OCI-M1 (cell line): ENCODE measurements around the gene KISS1R.

Experiments
- DNase-seq: peaks from one replicate; lab custom pipeline; 2025; lab: John Stamatoyannopoulos, UW

The KISS1R gene

DNA sequence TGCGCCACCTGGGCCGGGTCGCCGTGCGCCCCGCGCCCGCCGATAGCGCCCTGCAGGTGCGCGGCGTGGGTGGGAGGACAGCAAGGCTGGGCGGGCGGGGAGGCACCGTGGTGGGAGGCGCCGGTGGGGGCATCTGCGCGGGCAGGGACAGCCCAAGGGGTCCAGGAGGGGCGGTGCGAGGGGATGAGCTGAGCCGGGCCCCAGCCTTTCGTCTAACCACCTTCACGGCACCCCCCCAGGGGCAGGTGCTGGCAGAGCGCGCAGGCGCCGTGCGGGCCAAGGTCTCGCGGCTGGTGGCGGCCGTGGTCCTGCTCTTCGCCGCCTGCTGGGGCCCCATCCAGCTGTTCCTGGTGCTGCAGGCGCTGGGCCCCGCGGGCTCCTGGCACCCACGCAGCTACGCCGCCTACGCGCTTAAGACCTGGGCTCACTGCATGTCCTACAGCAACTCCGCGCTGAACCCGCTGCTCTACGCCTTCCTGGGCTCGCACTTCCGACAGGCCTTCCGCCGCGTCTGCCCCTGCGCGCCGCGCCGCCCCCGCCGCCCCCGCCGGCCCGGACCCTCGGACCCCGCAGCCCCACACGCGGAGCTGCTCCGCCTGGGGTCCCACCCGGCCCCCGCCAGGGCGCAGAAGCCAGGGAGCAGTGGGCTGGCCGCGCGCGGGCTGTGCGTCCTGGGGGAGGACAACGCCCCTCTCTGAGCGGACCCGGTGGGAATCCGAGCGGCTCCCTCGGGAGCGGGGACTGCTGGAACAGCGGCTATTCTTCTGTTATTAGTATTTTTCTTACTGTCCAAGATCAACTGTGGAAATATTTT is 3.1 kb downstream of the KISS1R start:
- no peak for DNase-seq

DNA sequence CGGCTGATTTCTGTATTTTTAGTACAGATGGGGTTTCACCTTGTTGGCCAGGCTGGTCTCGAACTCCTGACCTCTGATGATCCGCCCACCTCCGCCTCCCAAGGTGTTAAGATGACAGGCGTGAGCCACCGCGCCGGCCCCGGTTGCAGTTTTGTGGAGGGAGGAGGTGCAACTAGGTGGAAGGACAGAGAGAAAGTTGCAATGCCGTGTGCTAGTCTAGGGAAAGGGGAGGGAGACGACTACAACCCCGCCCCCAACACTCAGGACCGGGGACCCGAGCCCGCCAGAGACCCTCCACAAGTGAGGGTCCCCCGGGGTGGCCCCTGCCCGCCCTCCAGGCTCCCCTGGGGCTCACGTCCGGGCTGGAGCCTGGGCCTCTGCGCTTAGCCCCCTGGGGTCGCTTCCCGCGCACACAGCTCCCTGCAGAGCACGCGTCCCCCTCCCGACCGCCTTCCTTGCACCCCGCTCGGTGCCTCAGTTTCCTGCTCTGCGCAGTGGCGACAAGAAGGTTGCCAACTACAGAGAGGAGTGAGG is 7.5 kb downstream of the KISS1R start:
- DNase-seq: peak; percentile 17

DNA sequence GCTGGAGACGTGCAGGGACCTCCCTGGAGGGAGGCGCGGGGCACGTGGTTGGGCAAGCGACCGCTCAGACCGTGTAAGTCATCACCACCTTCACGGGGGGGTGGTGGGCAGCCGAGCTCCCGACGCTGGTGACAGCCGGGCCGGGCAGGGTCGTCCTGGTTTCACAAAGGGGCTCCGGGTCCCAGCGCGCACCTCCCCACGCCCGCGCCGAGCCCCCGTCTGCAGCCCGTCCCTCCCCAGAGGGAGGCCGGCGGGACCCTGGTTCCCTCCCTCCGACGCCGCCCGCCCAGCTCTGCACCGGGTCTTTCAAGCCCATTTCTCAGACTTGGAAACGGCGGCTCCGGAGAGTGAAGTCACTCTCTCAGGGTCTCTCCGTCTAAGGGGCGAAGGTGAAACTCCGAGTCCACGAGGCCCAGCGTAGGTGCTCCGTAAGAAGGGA is 8.0 kb downstream of the KISS1R start:
- DNase-seq: peak; percentile 64

DNA sequence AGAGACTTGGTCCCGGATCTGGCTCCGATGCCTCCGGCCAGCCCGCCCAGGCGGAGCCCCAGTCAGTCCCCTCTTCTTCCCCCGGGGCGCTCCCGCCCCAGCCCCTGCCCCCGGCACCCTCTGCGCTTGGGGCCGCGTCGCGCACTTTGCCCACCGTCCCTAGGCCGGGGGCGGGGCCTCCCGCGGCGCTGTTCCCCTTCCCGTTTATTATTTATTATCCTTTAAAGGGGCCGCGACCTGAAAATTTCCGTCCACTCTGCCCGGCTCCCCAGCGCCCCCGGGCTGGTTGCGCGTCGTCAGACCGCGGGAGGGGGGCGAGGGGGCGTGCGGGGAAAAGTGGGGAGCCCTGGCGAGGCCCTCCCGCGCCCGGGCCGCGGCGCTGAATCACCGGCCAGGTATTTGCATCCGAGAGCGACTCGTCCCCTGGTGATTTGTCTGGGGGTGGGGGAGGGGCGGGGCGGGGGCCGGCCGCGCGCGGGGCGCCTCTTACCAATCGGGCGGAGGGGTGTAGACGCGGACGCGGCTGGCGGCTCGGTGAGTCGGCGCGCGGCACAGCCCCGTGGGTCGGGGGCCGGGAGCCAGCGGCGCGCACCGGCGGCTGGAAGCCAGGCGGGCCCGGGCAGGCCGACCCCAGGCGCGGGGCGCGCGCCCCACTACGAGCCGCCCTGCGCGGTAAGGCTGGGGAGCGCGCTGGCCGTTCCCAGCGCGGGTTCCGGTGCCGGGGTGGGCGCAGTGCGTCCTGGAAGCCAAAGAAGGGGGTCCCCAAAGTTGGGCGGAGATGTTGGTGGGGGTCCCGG is 8.6 kb downstream of the KISS1R start, which contains the start of gene ARID3A:
Gene ARID3A, plus strand, starts transcription at position 510 of the 797 bp plus-strand sequence. CDS start 3,494 bp downstream, outside the sequence.
- DNase-seq: peak; percentile 84

DNA sequence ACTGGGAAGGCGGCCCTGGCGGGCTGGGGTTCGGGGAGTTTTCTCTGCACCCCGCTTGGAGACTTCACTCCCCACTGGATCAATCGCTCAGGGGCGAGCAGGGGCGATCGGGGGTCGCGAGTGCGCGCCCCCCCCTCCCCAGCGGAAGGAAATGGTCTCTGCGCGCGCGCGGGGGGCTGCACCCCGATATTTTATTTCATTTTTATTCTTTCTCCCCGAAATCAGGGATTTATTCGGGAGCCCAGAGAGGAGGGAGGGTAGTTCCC is 9.1 kb downstream of the KISS1R start:
- DNase-seq: no peak

DNA sequence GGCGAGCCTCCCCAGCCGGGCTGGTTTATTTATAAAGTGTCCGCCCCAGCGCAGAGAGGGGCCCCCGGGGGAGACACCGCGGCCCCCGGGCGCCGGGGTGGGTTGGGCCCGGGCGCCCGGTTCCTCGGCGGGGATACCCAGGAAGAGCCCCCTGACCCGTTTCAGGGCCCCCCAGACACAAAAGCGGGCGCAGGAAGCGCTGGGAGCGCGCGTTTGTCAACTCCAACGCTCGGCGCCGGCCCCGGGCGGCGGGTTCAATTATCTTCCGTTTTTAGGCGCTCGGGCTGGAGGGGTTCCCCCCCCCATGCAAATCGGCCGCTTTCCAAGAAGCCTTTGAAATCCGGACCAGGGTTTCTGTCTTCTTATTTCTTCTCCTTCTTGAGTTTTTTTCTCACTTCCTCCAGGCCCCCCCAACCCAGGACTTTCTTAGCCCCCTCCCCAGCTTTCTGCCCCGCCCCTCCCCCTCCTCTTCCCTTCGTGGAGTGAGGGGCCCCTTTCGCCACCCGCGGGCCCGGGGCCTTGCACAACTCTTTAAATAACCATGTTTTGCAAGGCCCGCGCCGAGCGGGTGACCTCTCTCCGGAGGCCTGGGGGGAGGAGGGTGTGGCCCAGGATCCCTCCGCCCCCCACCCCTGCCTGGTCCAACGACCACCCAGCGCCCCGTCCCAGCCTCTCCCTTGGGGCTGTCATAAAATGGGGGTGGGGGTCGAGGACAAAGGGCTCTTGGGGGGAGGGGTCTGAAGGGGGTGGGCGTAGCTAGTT is 9.6 kb downstream of the KISS1R start:
- peak; percentile 61 for DNase-seq

DNA sequence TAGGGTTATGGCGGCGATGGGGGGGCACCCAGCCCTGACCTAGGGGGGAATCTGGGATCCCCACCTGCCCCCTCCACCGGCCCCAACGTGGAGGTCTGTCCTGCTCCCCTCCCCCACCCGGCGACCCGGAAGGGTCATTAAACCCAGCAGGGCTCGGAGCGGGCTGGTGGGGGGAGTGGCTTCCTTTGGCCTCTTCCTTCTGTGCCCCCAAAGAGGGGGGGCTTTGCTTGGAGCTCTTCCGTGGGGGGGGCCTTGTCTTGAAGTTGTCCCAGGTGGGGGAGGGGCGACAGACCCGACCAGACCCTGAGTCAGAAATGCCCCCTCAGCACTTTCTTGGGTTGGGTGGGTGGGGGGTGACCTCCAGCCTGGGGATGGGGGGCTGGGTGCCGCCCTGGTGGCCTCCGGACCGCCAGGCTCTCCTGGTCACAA is 10.2 kb downstream of the KISS1R start:
- peak; percentile 21 for DNase-seq

DNA sequence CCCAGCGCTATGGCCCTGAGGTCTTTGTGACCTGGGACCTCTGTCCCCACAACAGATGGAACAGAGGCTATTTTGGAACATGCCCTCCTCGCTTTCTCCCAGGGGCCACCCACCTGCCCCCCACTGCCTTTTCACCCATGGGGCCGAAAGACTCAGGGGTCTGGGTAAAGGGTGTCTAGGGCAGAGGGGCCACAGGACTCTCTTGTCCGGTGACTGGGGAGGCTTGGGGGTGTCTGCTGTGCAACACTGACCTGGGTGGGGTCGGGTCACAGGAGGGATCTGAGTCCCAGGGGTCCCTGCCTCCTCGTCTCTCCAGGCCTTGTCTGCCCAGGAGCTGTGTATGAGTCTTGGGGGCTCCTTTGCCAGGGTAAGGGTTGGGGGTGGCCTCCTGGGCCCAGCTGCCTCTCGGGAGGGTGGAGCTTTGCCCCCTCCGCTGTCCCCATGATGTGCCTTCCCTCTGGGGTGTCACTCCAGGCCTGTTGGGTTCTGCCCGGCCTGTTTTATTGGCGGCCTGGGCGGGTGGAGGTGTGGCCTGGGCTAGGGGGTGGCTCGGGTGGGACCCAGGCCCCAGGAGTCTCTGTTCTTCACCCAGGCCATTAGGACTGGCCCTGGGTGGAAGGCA is 10.8 kb downstream of the KISS1R start:
- DNase-seq: no peak

DNA sequence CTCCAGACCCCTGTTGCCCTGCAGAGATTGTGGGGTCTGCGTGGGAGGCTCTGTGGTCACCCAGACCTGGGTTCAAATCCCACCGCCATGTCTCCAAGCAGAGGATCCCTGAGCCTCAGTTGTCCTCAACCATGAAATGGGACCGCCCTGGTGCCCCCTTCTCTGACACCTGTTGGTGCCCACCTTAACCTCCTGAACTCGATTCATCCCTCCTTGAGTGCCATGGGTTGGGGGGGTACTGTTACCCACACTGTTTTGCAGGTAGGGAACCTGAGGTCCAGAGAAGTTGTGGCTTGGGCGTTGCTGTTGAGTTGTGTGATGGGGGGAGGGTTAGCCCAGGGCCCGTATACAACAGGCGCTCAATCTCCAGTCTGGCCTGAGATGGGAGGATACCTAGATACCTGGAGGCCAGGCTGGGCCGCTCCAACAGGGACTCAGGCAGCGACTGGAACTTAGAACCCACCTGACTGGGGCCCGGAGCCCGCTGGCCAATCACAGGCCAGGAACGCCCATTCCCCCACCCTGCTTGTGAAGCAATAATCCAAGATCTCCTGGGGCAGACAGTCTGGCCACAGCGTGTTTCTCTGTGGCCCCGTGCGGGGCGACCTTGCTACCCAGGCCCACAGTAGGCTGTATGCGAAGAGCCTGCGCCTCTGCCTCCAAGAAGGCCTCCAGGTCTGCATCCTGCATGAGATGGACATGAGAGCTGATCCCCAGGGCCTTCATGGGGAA is 11.5 kb downstream of the KISS1R start:
- DNase-seq: no peak

DNA sequence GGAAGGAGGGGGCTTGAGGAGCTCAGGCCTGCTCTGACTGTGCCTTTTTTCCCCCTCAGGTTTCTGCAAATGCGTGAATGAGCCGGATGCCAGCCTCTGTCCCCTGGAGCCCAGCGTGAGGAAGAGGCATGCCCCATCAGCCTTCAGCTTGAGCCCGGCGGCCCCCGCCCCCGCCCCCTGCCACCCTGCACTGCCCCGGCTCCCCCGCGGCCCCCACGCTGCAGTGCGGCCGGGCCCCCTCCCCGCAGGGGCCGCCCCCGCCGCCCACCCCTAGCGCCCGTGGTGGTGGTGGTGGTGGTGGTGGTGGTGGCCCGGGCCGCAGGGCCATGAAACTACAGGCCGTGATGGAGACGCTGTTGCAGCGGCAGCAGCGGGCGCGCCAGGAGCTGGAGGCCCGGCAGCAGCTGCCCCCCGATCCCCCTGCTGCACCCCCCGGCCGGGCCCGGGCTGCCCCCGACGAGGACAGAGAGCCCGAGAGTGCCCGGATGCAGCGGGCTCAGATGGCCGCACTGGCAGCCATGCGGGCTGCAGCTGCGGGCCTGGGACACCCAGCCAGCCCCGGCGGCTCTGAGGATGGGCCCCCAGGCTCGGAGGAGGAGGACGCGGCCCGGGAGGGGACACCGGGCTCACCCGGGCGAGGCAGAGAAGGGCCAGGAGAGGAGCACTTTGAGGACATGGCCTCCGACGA is 12.2 kb downstream of the KISS1R start:
- no peak for DNase-seq

DNA sequence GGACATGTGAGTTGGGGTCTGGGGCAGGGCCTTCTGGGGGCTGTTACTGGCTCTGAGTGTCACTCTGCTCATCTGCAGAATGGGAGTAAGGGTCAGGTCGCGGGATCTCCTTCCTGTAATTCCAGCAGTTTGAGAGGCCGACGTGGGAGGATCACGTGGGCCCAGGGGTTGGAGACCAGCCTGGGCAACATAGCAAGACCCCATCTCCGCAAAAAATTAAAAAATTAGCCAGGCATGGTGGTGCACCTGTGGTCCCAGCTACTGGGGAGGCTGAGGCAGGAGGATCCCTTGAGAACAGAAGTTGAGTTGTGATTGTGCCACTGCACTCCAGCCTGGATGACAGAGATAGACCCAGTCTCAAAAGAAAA is 12.7 kb downstream of the KISS1R start:
- DNase-seq: no peak

DNA sequence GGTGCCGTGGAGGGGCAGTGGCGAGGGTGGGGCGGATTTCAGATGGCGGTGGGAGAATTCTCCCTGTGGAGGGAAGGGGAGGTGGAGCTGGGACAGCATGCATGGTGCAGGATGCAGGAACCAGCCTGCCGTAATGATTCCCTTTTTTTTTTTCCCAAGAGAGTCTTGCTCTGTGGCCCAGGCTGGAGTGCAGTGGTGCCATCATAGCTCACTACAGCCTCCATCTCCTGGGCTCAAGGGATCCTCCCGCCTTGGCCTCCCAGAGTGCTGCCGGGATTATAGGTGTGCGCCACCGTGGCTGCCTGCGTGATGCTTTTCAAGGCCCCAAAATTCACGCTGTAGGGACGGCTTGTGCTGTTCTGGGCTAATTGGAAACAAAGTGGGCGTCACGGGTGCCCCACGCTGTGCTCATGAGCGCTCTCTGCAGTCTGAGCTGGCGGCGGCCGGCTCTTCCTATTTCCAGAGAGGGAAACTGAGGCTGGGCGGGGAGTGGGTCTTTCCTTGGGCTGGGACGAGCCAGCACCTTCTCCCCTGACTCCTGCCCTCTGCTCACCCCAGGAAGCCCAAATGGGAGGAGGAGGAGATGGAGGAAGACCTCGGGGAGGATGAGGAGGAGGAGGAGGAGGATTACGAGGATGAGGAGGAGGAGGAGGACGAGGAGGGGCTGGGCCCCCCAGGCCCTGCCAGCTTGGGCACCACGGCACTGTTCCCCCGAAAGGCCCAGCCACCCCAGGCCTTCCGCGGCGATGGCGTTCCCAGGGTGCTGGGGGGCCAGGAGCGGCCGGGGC is 14.9 kb downstream of the KISS1R start:
- DNase-seq: no peak

DNA sequence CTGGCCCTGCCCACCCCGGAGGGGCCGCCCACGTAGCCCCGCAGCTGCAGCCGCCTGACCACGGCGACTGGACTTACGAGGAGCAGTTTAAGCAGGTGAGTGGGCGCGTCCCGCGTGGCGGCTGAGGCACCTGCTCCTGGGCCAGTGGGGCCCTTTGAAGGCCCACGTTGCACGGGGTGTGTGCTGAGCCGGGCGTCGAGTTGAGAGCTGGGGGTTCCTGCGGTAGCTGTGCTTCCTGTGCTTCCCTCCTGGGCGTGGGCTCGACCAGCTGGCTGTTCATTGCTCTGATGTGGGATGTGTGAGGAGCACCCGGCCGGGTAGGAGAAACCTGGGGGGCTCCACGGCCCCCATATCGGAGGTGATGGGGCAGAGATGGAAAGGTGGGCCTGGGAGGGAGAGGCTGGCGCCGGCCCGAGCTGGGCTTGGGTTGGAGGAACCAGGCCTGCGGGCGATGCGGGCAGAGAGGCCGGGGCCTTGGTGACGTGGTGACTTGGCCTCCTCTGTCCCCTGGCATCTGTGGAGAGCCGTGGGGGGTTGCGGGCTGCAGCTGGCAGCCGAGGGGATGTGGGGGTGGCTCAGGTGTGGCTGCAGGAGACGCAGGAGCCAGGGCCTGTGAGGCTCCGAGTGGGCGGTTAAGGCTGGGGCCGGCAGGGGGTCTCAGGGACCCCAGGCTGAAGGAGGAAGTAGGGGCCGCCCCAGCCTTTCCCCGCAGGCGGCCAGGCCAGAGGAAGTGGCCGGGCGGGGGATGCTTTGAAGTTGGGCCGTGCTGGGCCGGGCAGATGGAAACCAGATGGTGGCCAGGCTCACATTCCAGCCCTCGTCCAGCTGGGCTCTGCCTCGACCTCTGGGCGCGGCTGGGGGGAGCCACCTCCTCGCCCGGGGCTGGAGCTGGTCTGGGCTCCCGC is 15.8 kb downstream of the KISS1R start:
- DNase-seq: no peak

DNA sequence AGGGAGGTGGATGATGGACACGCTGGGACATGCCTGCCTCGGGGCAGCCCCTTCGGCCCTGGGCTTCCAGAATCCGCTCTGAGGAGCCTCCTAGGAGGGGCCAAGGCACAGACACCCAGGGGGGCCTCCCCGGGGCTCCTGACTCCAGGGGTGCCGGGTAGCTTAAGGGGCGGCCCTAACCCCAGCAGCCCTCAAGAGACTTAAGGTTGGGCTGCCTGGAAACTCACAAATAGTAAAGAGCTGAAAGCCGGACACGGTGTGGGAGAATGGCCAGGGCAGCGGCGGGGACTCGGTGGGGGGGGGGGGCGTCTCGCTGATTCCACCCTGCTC is 16.4 kb downstream of the KISS1R start:
- DNase-seq: no peak

DNA sequence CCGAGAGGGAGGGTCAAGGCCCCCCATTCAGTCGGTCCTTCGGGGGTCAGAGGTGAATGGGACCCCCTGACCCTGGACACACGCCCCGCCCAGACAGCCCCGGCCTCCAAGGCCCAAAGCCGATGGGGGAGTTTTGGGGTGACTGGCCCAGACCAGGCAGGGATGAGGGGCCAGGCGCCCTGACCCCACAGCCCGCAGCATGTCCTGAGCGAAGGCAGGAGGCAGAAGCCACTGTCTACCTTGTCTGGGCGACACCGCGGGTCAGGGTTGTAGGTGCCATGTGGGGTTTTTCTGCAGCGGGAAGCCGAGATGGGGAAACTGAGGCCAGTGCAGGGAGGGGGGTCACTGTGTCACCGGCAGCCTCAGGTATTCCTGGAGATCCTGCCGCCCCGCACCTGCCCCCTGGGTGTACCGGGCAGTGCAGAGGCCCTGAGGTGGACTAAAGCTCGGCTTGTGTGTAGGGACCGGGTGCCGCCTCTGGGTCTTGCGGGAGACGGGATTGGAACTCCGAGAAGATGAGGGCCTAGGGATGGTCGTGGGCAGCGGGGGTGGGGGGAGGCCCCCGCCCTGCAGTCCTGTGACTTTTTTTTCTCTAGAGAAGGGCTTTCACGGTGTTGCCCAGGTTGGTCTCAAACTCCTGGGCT is 17.2 kb downstream of the KISS1R start:
- DNase-seq: no peak

DNA sequence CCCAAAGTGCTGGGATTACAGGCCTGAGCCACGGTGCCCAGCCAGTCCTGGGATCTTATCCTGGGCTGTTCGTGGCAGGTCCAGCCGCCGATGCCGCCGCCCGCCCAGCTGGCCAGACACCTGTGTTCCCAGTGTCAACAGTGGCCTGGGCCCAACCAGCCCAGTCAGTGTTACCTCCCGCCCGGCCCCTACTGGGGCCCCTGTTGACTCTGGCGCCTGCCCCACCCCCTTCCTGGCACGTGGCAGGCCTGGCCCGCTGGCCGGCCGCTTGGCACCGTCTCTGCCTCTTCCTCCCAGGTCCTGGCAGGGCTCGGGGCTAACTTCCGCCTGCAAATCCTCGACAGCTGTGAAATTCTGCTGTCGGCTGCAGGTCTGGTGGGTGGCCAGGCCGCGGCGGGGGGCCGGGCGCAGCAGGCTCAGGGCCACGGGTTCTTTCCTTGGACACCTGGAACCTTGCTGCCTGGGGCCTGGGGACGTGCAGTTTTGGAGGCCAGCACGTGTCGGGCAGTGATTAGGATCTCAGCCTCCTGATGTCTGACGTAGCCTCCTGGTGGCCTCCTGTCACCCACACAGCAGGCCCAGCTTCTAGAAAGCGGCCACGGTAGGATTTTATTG is 17.8 kb downstream of the KISS1R start:
- no peak for DNase-seq

DNA sequence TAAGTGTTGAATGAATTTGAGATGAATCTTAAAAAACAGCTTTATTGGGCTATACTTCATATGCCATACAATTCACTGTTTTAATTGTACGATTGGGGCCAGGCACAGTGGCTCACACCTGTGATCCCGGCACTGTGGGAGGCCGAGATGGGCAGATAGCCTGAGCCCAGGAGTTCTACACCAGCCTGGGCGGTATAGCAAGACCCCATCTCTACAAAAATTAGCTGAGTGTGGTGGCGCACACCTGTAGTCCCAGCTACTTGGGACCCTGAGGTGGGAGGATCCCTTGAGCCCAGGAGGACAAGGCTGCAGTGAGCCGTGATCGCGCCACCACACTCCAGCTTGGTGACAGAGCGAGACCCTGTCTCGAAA is 19.0 kb downstream of the KISS1R start:
- no peak for DNase-seq

DNA sequence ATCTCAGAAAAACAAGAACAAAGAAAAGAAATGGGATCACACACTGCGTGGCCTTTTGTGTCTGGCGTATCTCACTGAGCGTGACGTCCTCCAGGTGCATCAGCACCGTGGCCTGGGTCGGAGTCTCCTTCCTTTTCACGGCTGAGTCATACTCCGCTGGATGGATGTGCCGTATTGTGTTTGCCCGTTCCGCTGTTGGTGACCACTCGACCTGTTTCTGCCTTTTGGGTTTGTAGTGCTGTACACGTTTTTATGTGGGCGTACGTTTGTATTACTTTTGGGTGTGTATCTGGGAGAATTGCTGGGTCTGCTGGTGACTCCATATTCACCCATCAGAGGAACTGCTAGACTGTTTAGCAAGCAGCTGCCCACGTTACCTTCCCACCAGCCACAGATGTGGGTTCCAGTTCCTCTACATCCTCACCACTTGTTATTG is 20.1 kb downstream of the KISS1R start:
- DNase-seq: no peak
